NCI-H2227 treated with DMSO at 0.1 percent for 48 hours (cell line): Measurements from ENCODE around the gene DGKE.

Experiments used
- DNase-seq: peaks from one replicate; lab custom pipeline; 2025; lab: John Stamatoyannopoulos, UW

The DGKE gene

DNA sequence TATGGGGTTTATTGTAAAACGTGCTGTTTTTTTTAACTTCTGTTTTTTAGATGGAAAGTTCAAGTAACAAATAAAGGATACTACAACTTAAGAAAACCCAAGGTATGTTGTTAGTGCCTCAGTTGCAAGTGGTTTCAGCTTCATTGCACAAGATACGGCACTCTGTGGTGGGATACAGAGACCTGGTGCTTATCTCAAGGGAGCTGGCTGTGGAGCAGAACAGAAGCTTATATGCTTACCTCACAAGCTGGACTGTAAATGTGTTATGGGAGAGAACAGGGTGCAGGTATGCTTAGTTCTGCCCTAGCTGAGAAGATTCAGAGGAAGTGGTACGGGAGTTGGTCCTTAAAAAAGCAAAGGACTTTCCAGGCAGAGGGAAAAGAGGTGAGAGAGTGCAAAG is 15.2 kb downstream of the DGKE start:
- DNase-seq, result no peak

GRCh38 chr17:56850591-56850990 is 16.6 kb downstream of the DGKE start:
- DNase-seq, result no peak

DNA sequence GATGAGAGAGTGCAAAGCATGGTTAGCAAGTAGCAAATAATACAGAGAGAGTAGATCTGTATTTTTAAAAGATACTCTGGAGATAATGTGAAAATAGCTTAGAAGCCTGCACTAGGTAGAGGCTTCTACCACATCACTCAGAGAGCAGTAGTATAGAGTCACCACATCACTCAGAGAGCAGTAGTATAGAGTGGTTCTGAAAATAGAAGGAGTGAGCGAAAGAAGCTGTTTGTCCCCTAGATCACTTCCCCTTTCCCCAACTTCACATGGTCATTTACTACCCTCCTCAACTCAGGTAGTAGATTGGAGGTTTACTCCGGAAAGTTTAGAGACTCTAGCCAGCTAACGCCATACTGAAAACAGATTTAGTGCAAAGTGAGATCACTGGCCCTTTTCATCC is 17.1 kb downstream of the DGKE start:
- DNase-seq, result no peak

DNA sequence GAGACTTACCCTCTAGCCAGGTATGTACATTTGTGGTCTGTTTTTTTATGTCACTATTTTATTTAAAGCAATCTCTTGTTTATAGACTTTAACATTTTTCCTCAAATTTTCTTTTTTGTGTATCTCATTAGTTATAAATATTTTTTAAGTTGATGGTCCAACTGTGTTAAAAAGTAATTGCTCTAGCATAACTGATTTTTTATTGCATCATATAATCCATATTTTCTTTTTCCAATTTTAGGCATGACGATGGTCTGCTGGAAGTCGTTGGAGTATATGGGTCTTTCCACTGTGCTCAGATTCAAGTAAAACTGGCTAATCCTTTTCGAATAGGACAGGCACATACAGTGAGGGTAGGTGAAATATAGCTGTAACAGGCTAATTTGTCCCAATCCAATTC is 27.9 kb downstream of the DGKE start:
- DNase-seq, result no peak

- DNase-seq, result no peak
These were observed 30.0 kb downstream of the DGKE start for GRCh38 chr17:56863974-56864373.

GRCh38 chr17:56866076-56866475 is 32.1 kb downstream of the DGKE start:
- no peak for DNase-seq

DNA sequence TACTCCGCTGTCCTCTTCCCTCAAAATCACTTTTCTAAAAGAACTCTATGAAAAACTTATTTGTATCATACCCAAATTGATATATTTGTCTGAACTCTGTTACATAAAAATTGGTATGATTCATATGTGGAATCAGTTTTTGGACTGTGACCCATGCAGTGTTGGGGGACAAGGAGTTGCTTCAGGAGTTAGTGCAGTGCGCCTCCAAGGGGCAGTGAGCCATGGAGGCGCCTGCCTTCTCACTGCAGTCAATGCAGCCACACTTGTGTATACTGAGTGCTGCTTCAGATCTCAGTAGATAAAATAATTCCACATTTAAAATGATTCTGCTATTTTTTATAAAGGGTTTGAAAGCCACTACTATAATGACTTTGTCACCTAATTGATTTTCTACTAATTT is 32.5 kb downstream of the DGKE start:
- DNase-seq, result no peak

GRCh38 chr17:56867948-56868376 is 34.0 kb downstream of the DGKE start:
- DNase-seq, result no peak

DNA sequence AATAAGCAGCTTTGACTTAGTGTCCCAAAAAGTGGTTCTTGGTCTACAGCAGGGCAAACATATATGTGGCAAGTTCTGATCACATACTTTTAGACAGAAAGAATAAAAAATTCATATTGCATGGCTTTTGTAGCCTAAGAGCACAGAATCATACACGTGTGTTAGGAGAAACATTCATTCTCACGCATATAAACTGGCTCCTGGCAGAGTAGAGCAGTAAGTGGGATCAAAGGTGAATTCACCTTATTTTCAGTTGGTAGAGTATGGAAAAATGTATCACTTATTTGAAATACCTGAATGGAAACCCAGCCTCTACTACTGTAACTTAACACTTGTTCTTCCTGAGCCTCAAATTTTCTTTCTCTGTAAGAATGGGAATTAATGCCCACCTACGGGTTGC is 34.8 kb downstream of the DGKE start:
- DNase-seq, result no peak

GRCh38 chr17:56870081-56870651 is 36.2 kb downstream of the DGKE start:
- no peak for DNase-seq

DNA sequence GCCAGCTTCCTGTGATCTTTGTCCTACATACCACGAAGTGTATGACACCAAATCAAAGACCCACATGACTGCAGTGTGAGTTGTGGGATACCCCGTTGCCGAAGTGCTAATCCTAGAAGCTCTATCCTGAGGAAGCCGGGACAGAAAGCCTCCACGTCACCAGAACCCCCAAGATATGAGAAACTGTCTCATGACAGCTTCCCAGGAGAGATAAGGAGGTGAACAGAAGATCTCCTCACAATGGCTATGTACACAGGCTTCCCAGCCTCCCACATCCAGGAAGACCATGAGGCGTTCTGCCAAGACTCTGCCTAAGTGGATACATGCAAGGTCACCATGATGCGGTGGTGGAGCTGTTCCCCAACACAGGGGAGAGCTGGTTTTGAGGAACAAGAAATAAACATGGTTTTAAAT is 42.8 kb downstream of the DGKE start:
- DNase-seq, result no peak

GRCh38 chr17:56879280-56879679 is 45.3 kb downstream of the DGKE start:
- DNase-seq, result no peak

DNA sequence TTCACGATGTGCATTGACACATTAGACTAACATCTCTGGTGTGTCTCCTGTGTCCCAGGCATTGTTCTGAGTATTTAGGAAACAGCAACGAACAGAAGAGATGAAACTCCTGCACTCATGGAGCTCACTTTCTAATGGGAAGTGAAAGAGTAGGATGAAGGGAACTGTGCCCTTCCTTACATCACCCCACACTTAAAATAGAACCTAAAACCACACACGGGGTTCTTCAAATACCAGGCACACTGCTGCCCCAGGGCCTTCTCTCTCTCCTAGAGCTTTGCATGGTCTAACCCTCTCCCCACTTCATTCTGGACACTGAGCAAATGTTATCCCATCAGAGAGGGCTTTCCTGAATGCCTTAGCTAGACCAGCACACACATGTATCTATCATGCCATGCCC is 46.2 kb downstream of the DGKE start:
- DNase-seq, result no peak

DNA sequence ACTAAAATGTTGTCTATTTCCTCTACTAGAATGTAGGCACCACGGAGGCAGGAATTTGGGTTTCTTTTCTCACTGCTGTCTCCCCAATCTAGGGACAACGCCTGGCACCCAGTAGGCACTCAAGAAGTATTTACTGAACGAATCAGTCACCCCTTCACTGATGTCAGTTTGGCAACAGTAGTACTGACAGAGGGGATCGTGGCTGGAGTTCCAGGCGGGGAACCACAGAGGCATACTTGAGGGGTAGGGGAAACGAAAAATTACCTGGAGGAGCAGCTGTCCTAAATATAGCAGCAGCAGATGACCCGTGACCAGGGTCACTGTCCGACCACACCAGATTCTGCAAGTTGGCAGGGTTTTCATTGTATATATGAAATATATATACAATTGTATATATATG is 46.6 kb downstream of the DGKE start:
- DNase-seq, result no peak

- DNase-seq, result no peak
These were observed 47.8 kb downstream of the DGKE start for GRCh38 chr17:56881685-56882295.

GRCh38 chr17:56883616-56884015 is 49.7 kb downstream of the DGKE start:
- DNase-seq, result no peak

- no peak for DNase-seq
These were observed 50.7 kb downstream of the DGKE start for GRCh38 chr17:56884483-56885311.

GRCh38 chr17:56885312-56885657 is 51.3 kb downstream of the DGKE start:
- DNase-seq, result no peak

DNA sequence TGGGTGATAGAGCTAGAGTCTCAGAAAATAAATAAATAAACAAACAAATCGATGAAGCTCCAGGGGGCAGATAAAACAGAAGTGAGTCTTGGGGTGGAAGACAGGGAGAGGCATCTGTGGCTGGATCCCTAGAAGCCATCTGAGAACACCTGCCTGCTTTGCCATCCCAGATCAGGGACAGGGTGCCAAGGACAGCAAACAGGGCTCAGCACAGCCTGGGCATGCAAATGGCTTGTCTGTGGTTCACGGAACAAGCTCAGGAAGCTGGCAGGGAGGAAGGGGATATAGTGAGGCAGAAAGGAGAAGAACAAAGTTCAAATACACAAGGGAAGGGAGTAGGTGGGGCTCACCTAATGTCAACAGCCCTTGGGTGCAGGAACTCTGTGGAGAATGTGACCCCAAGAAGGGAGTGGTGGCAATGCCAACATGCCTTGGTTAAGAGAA is 52.4 kb downstream of the DGKE start:
- DNase-seq, result no peak

DNA sequence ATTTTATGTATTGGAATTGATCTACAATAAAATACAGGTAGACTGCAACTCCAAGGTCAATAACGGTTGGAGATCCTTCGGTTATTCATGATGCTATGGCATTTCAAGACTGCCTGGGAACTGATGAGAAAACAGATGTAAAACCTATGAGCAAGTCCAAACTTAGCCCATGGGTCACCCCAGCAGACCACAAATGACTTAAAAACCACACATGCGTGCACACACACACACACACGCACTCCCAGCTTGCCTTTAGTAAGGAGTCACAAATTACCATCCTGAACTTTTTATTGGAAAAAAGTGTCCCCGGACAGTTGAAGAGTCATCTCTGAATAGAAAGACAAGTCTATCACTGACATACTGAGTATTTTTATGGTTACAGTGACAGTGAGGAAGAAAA is 53.2 kb downstream of the DGKE start:
- no peak for DNase-seq

DNA sequence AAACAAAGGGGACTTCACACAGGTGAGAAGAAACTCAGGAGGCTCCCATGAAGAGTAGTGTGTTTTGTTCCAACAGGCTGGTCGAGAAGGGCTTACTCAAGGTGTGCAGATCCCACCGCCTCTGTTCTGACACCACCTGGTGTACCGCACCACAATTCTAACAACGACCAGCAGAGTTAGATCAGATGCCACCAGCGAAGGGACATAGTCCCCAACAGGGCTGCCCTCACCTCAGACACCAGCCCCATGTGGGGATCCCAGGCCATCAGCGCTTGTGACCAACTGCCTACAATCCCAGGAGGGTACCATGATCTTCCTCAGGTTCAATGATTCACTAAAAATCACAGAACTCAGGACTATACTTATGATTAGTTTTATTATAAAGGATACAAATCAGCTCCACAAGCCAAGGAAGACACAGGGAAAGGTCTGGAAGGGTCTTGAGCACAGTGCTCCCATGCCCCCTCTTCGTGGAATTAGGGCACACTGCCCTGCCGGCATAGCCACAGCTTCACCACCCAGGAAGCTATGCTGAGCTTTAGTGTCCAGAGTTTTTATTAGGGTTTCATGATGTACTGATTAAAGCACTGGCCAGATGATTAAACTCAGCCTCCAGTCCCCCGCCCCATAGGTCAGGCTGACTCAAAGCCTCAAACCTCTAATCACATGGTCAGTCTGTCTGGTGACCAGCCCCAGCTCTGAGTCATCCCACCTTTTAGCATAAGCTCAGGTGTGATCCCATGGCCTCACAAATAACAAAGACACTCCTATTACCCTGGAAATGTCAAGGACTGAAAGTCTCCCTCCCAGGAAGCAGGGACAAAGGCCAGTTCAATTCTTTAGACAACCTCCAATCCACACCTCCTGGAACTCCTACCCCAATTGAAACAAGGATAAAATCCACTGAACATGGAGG is 53.9 kb downstream of the DGKE start:
- no peak for DNase-seq

DNA sequence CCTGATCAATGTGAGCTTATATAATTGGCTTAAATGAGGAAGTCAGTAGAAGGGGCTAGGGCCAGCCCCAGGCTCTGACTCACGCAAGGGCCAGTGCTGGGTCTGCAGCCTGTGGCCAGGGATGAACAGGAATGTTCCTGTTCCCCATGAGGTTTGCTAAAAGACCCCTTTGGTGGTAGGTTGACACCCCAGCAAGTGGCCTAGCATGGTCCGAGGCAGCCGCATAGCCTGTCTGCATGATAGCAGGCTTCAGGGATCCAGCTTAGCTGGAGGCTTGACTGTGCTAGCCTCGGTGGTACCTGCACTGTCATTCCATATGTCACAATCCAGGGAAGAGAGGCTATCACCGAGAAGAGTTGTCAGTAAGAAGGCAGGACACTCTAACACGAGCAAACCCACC is 56.4 kb downstream of the DGKE start:
- no peak for DNase-seq
